ENCODE results near the gene NOS1AP. TPM values are rescaled to one million over a fixed set of nuclear protein-coding genes. Genes with fewer than 3 reads are reported as not detected.
"Not testable (repeated sequence)": the region's sequence is repeated elsewhere in the genome, so short reads cannot be mapped to it uniquely, and the experiment has no call there.

NOS1AP gene
- total RNA-seq, 5 donors from 2014 or later (not counting 1 experiment from before 2014, with no cell fraction given) = 0.07 to 0.16 (median 0.09) TPM; not detected in 2

GRCh38 chr1:162059721-162060120, 9.8 kb upstream of the NOS1AP start:
- H3K27ac ChIP-seq (ENCODE audit: low read length) = no peak overlapping the region
- H3K36me3 ChIP-seq (ENCODE audit: control insufficient read depth in 2 of 2, extremely low read depth in 1 of 2, insufficient read depth in 1 of 2, low read length in 1 of 2) = no peaks in the 10 kb centered on the region
- WGBS (ENCODE audit: insufficient coverage) = no CpG with 5 or more reads among the region's 3 CpGs
- DNase-seq = no peak
- no peak overlapping the region for H3K4me3 Mint-ChIP-seq
- H3K4me1 Mint-ChIP-seq = no peaks in the 10 kb centered on the region
- no peaks in the 10 kb centered on the region for H3K9me3 Mint-ChIP-seq
- ATAC-seq (replicated peaks in 1 of 4) = no peak
- no peaks in the 10 kb centered on the region for H3K36me3 Mint-ChIP-seq
- ChIA-PET CTCF (no interaction called here), POLR2A (no interaction called here)
- peaks cover 0 to 13% of the 10 kb centered on the region in 2 experiments for H3K27me3 ChIP-seq (replicated peaks in 1 of 2; ENCODE audit: control insufficient read depth in 2 of 2, extremely low read depth in 1 of 2, insufficient read depth in 2 of 2, low read length in 1 of 2)
- H3K9me3 ChIP-seq = no peaks in the 10 kb centered on the region
- H3K4me3 ChIP-seq (ENCODE audit: control insufficient read depth in 1 of 2, extremely low read depth in 1 of 2, low read length in 1 of 2) = no peak overlapping the region
- H3K4me1 ChIP-seq (ENCODE audit: control insufficient read depth in 1 of 2, extremely low read depth in 1 of 2, insufficient read depth in 2 of 2, low read length in 2 of 2) = no peaks in the 10 kb centered on the region
- no peak overlapping the region for H3K27ac Mint-ChIP-seq
- peaks cover 22 to 27% of the 10 kb centered on the region in 2 donors for H3K27me3 Mint-ChIP-seq

- no CpG with 5 or more reads among the region's 1 CpG for WGBS (ENCODE audit: insufficient coverage)
Observed at GRCh38 chr1:162060314-162060713, 9.2 kb upstream of the NOS1AP start.

GRCh38 chr1:162062542-162063015, 6.9 kb upstream of the NOS1AP start:
- Mint-ChIP-seq H3K4me3 (no peak overlapping the region), H3K9me3 (no peaks in the 10 kb centered on the region), H3K36me3 (no peaks in the 10 kb centered on the region), H3K27me3 (peaks cover 29 to 45% of the 10 kb centered on the region in 2 donors), H3K27ac (peak overlapping the region in 1 of 2 donors; percentile 23), H3K4me1 (no peaks in the 10 kb centered on the region)
- H3K4me1 ChIP-seq (ENCODE audit: control insufficient read depth in 1 of 2, extremely low read depth in 1 of 2, insufficient read depth in 2 of 2, low read length in 2 of 2) = no peaks in the 10 kb centered on the region
- DNase-seq (no peak), ATAC-seq (replicated peaks in 1 of 4) (no peak)
- H3K9me3 ChIP-seq = no peaks in the 10 kb centered on the region
- no peak overlapping the region for H3K4me3 ChIP-seq (ENCODE audit: control insufficient read depth in 1 of 2, extremely low read depth in 1 of 2, low read length in 1 of 2)
- POLR2A ChIA-PET = no interaction called here
- whole genome bisulfite sequencing (ENCODE audit: insufficient coverage) = 86% methylated on average over 4 of the region's 4 CpGs
- CTCF ChIA-PET = interaction anchor here in 1 of 2 donors (1.2 kb wide), 1 partner anchor 10 kb away, joined by 3 read pairs; no protein-coding TSS in a partner anchor
- no peaks in the 10 kb centered on the region for H3K36me3 ChIP-seq (ENCODE audit: control insufficient read depth in 2 of 2, extremely low read depth in 1 of 2, insufficient read depth in 1 of 2, low read length in 1 of 2)
- no peak overlapping the region for H3K27ac ChIP-seq (ENCODE audit: low read length)
- H3K27me3 ChIP-seq (replicated peaks in 1 of 2; ENCODE audit: control insufficient read depth in 2 of 2, extremely low read depth in 1 of 2, insufficient read depth in 2 of 2, low read length in 1 of 2) = peaks cover 0 to 11% of the 10 kb centered on the region in 2 experiments

More at GRCh38 chr1:162060314-162060713, 9.2 kb upstream of the NOS1AP start:
- H3K36me3 ChIP-seq (ENCODE audit: control insufficient read depth in 2 of 2, extremely low read depth in 1 of 2, insufficient read depth in 1 of 2, low read length in 1 of 2) = no peaks in the 10 kb centered on the region
- Mint-ChIP-seq H3K36me3 (no peaks in the 10 kb centered on the region), H3K9me3 (no peaks in the 10 kb centered on the region), H3K4me1 (no peaks in the 10 kb centered on the region), H3K4me3 (no peak overlapping the region), H3K27ac (no peak overlapping the region), H3K27me3 (peaks cover 26 to 33% of the 10 kb centered on the region in 2 donors)
- DNase-seq (no peak), ATAC-seq (replicated peaks in 1 of 4) (no peak)
- no peaks in the 10 kb centered on the region for H3K4me1 ChIP-seq (ENCODE audit: control insufficient read depth in 1 of 2, extremely low read depth in 1 of 2, insufficient read depth in 2 of 2, low read length in 2 of 2)
- H3K9me3 ChIP-seq = no peaks in the 10 kb centered on the region
- H3K27me3 ChIP-seq (replicated peaks in 1 of 2; ENCODE audit: control insufficient read depth in 2 of 2, extremely low read depth in 1 of 2, insufficient read depth in 2 of 2, low read length in 1 of 2) = peaks cover 0 to 14% of the 10 kb centered on the region in 2 experiments
- no peak overlapping the region for H3K27ac ChIP-seq (ENCODE audit: low read length)
- POLR2A ChIA-PET = no interaction called here
- H3K4me3 ChIP-seq (ENCODE audit: control insufficient read depth in 1 of 2, extremely low read depth in 1 of 2, low read length in 1 of 2) = no peak overlapping the region
- CTCF ChIA-PET = no interaction called here

GRCh38 chr1:162065016-162065415, 4.5 kb upstream of the NOS1AP start:
- DNase-seq (no peak), ATAC-seq (replicated peaks in 1 of 4) (no peak)
- Histone ChIP-seq H3K9me3 (no peaks in the 10 kb centered on the region), H3K27ac (ENCODE audit: low read length) (no peak overlapping the region), H3K36me3 (ENCODE audit: control insufficient read depth in 2 of 2, extremely low read depth in 1 of 2, insufficient read depth in 1 of 2, low read length in 1 of 2) (no peaks in the 10 kb centered on the region), H3K4me1 (ENCODE audit: control insufficient read depth in 1 of 2, extremely low read depth in 1 of 2, insufficient read depth in 2 of 2, low read length in 2 of 2) (peaks cover 0 to 5% of the 10 kb centered on the region in 2 experiments), H3K27me3 (replicated peaks in 1 of 2; ENCODE audit: control insufficient read depth in 2 of 2, extremely low read depth in 1 of 2, insufficient read depth in 2 of 2, low read length in 1 of 2) (peaks cover 0 to 15% of the 10 kb centered on the region in 2 experiments), H3K4me3 (ENCODE audit: control insufficient read depth in 1 of 2, extremely low read depth in 1 of 2, low read length in 1 of 2) (no peak overlapping the region)
- Mint-ChIP-seq H3K4me3 (no peak overlapping the region), H3K36me3 (no peaks in the 10 kb centered on the region), H3K27me3 (peaks cover 40 to 59% of the 10 kb centered on the region in 2 donors), H3K27ac (peak overlapping the region in 1 of 2 donors; percentile 24), H3K4me1 (peaks cover under 1 to 7% (median 6%) of the 10 kb centered on the region in 3 donors), H3K9me3 (no peaks in the 10 kb centered on the region)
- no CpG with 5 or more reads among the region's 2 CpGs for WGBS (ENCODE audit: insufficient coverage)
- ChIA-PET CTCF (no interaction called here), POLR2A (no interaction called here)

GRCh38 chr1:162066836-162067235, 2.7 kb upstream of the NOS1AP start:
- H3K27ac ChIP-seq (ENCODE audit: low read length); H3K36me3 Mint-ChIP-seq; H3K9me3 ChIP-seq; ATAC-seq (replicated peaks in 1 of 4); H3K4me3 Mint-ChIP-seq; H3K9me3 Mint-ChIP-seq; H3K4me3 ChIP-seq (ENCODE audit: control insufficient read depth in 1 of 2, extremely low read depth in 1 of 2, low read length in 1 of 2); H3K27ac Mint-ChIP-seq; H3K36me3 ChIP-seq (ENCODE audit: control insufficient read depth in 2 of 2, extremely low read depth in 1 of 2, insufficient read depth in 1 of 2, low read length in 1 of 2); DNase-seq: not testable (repeated sequence)
- Mint-ChIP-seq H3K4me1 (peaks cover 4 to 12% (median 6%) of the 10 kb centered on the region in 3 donors), H3K27me3 (peaks cover 46 to 73% of the 10 kb centered on the region in 2 donors)
- WGBS (ENCODE audit: insufficient coverage) = 80% methylated on average over 1 of the region's 4 CpGs
- peaks cover 4 to 10% of the 10 kb centered on the region in 2 experiments for H3K4me1 ChIP-seq (ENCODE audit: control insufficient read depth in 1 of 2, extremely low read depth in 1 of 2, insufficient read depth in 2 of 2, low read length in 2 of 2)
- POLR2A ChIA-PET = interaction anchor here in 1 of 2 donors (0.6 to 0.7 kb wide), 3 partner anchors 48 to 432 kb away, joined by 4 to 11 read pairs (median 9); no protein-coding TSS in a partner anchor
- CTCF ChIA-PET = interaction anchor here (0.7 to 1.8 kb wide), 2 partner anchors 10 to 15 kb away, joined by 3 to 4 read pairs; no protein-coding TSS in a partner anchor
- H3K27me3 ChIP-seq (replicated peaks in 1 of 2; ENCODE audit: control insufficient read depth in 2 of 2, extremely low read depth in 1 of 2, insufficient read depth in 2 of 2, low read length in 1 of 2) = peaks cover 0 to 28% of the 10 kb centered on the region in 2 experiments

GRCh38 chr1:162067466-162067865, 2.0 kb upstream of the NOS1AP start:
- no peak overlapping the region for H3K4me3 Mint-ChIP-seq
- H3K4me1 ChIP-seq (ENCODE audit: control insufficient read depth in 1 of 2, extremely low read depth in 1 of 2, insufficient read depth in 2 of 2, low read length in 2 of 2) = peaks cover 4 to 10% of the 10 kb centered on the region in 2 experiments
- H3K27ac Mint-ChIP-seq = no peak overlapping the region
- ATAC-seq (replicated peaks in 1 of 4) (no peak), DNase-seq (no peak)
- no peaks in the 10 kb centered on the region for H3K36me3 ChIP-seq (ENCODE audit: control insufficient read depth in 2 of 2, extremely low read depth in 1 of 2, insufficient read depth in 1 of 2, low read length in 1 of 2)
- CTCF ChIA-PET = interaction anchor here in 1 of 2 donors (1.8 kb wide), 1 partner anchor 11 kb away, joined by 4 read pairs; no protein-coding TSS in a partner anchor
- POLR2A ChIA-PET = interaction anchor here in 1 of 2 donors (0.7 kb wide), 1 partner anchor 272 kb away, joined by 9 read pairs; no protein-coding TSS in a partner anchor
- H3K9me3 ChIP-seq = no peaks in the 10 kb centered on the region
- peaks cover 4 to 12% (median 6%) of the 10 kb centered on the region in 3 donors for H3K4me1 Mint-ChIP-seq
- H3K36me3 Mint-ChIP-seq = no peaks in the 10 kb centered on the region
- no peak overlapping the region for H3K4me3 ChIP-seq (ENCODE audit: control insufficient read depth in 1 of 2, extremely low read depth in 1 of 2, low read length in 1 of 2)
- no CpG with 5 or more reads among the region's 1 CpG for WGBS (ENCODE audit: insufficient coverage)
- no peak overlapping the region for H3K27ac ChIP-seq (ENCODE audit: low read length)
- peaks cover 44 to 73% of the 10 kb centered on the region in 2 donors for H3K27me3 Mint-ChIP-seq
- H3K9me3 Mint-ChIP-seq = no peaks in the 10 kb centered on the region
- H3K27me3 ChIP-seq (replicated peaks in 1 of 2; ENCODE audit: control insufficient read depth in 2 of 2, extremely low read depth in 1 of 2, insufficient read depth in 2 of 2, low read length in 1 of 2) = peaks cover 1 to 28% of the 10 kb centered on the region in 2 experiments

All from T-cell (primary cell).